ENCODE data around the gene SHPK. TPM values are rescaled to one million over a fixed set of nuclear protein-coding genes. Genes with fewer than 3 reads are reported as not detected.
A peak's percentile ranks its signal among the peaks of the same experiment; 100 is the strongest.

SHPK gene
- polyA plus RNA-seq, 3 donors from 2014 or later = 2.6 to 8.1 (median 6.4) TPM

- Mint-ChIP-seq H3K36me3 (peaks cover 1 to 13% (median 8%) of the 10 kb centered on the region in 3 donors), H3K27ac (no peak overlapping the region), H3K27me3 (ENCODE audit: low read depth in 3 of 3) (peaks cover 0 to 3% (median 2%) of the 10 kb centered on the region in 3 donors), H3K4me3 (no peak overlapping the region), H3K9me3 (no peaks in the 10 kb centered on the region), H3K4me1 (peaks cover 10 to 14% of the 10 kb centered on the region in 2 donors)
- DNase-seq = no peak
Observed at GRCh38 chr17:3632287-3632686, 3.8 kb downstream of the SHPK start.

- Mint-ChIP-seq H3K4me1 (peaks cover 6 to 10% of the 10 kb centered on the region in 2 donors), H3K36me3 (peaks cover 11 to 22% (median 13%) of the 10 kb centered on the region in 3 donors), H3K9me3 (no peaks in the 10 kb centered on the region), H3K4me3 (no peak overlapping the region), H3K27ac (no peak overlapping the region), H3K27me3 (ENCODE audit: low read depth in 3 of 3) (peaks cover 0 to 1% (median 0%) of the 10 kb centered on the region in 3 donors)
- no peak for DNase-seq
Observed at GRCh38 chr17:3630781-3631180, 5.3 kb downstream of the SHPK start.

GRCh38 chr17:3627769-3628167 is 8.3 kb downstream of the SHPK start:
- Mint-ChIP-seq H3K4me3 (no peak overlapping the region), H3K9me3 (no peaks in the 10 kb centered on the region), H3K4me1 (no peaks in the 10 kb centered on the region), H3K27me3 (ENCODE audit: low read depth in 3 of 3) (peaks cover 0 to 3% (median 0%) of the 10 kb centered on the region in 3 donors), H3K27ac (no peak overlapping the region), H3K36me3 (peaks cover 15 to 31% (median 21%) of the 10 kb centered on the region in 3 donors)
- no peak for DNase-seq

GRCh38 chr17:3626831-3627768 is 8.9 kb downstream of the SHPK start:
- Mint-ChIP-seq H3K36me3 (peaks cover 15 to 31% (median 21%) of the 10 kb centered on the region in 3 donors), H3K27me3 (ENCODE audit: low read depth in 3 of 3) (peaks cover 0 to 3% (median 0%) of the 10 kb centered on the region in 3 donors), H3K4me1 (no peaks in the 10 kb centered on the region), H3K9me3 (no peaks in the 10 kb centered on the region), H3K27ac (peak overlapping the region in 1 of 6 donors; percentile 42), H3K4me3 (no peak overlapping the region)
- DNase-seq = no peak

GRCh38 chr17:3622977-3623594 is 13.0 kb downstream of the SHPK start:
- no peak overlapping the region for H3K4me3 Mint-ChIP-seq
- H3K36me3 Mint-ChIP-seq = peaks cover 16 to 37% (median 24%) of the 10 kb centered on the region in 3 donors
- H3K27me3 Mint-ChIP-seq (ENCODE audit: low read depth in 3 of 3) = peaks cover 0 to 3% (median 0%) of the 10 kb centered on the region in 3 donors
- DNase-seq = no peak
- H3K9me3 Mint-ChIP-seq = no peaks in the 10 kb centered on the region
- no peaks in the 10 kb centered on the region for H3K4me1 Mint-ChIP-seq
- H3K27ac Mint-ChIP-seq = no peak overlapping the region

- peaks cover 18 to 42% (median 26%) of the 10 kb centered on the region in 3 donors for H3K36me3 Mint-ChIP-seq
- no peaks in the 10 kb centered on the region for H3K4me1 Mint-ChIP-seq
- peaks cover 0 to 2% (median 0%) of the 10 kb centered on the region in 3 donors for H3K27me3 Mint-ChIP-seq (ENCODE audit: low read depth in 3 of 3)
- no peaks in the 10 kb centered on the region for H3K9me3 Mint-ChIP-seq
- no peak overlapping the region for H3K4me3 Mint-ChIP-seq
- no peak overlapping the region for H3K27ac Mint-ChIP-seq
- no peak for DNase-seq
Observed at GRCh38 chr17:3621146-3621720, 14.8 kb downstream of the SHPK start.

- no peaks in the 10 kb centered on the region for H3K4me1 Mint-ChIP-seq
- H3K27me3 Mint-ChIP-seq (ENCODE audit: low read depth in 3 of 3) = peaks cover 0 to 2% (median 0%) of the 10 kb centered on the region in 3 donors
- H3K9me3 Mint-ChIP-seq = no peaks in the 10 kb centered on the region
- no peak overlapping the region for H3K27ac Mint-ChIP-seq
- H3K36me3 Mint-ChIP-seq = peaks cover 12 to 44% (median 28%) of the 10 kb centered on the region in 3 donors
- no peak for DNase-seq
- no peak overlapping the region for H3K4me3 Mint-ChIP-seq
Observed at GRCh38 chr17:3615160-3615870, 20.7 kb downstream of the SHPK start.

- Mint-ChIP-seq H3K4me1 (no peaks in the 10 kb centered on the region), H3K4me3 (no peak overlapping the region), H3K36me3 (peaks cover 16 to 41% (median 29%) of the 10 kb centered on the region in 3 donors), H3K9me3 (no peaks in the 10 kb centered on the region), H3K27me3 (ENCODE audit: low read depth in 3 of 3) (peaks cover 0 to 2% (median 0%) of the 10 kb centered on the region in 3 donors), H3K27ac (no peak overlapping the region)
- DNase-seq = no peak
Observed at GRCh38 chr17:3613124-3613523, 22.9 kb downstream of the SHPK start.

GRCh38 chr17:3610523-3610922 is 25.5 kb downstream of the SHPK start:
- no peak overlapping the region for H3K27ac Mint-ChIP-seq
- H3K9me3 Mint-ChIP-seq = no peaks in the 10 kb centered on the region
- no peak for DNase-seq
- H3K36me3 Mint-ChIP-seq = peaks cover 5 to 24% (median 20%) of the 10 kb centered on the region in 3 donors
- no peaks in the 10 kb centered on the region for H3K4me1 Mint-ChIP-seq
- peaks cover 0 to 2% (median 0%) of the 10 kb centered on the region in 3 donors for H3K27me3 Mint-ChIP-seq (ENCODE audit: low read depth in 3 of 3)
- H3K4me3 Mint-ChIP-seq = no peak overlapping the region

- no peaks in the 10 kb centered on the region for H3K4me1 Mint-ChIP-seq
- DNase-seq = no peak
- peaks cover 5 to 18% (median 17%) of the 10 kb centered on the region in 3 donors for H3K36me3 Mint-ChIP-seq
- no peak overlapping the region for H3K27ac Mint-ChIP-seq
- H3K4me3 Mint-ChIP-seq = no peak overlapping the region
- peaks cover 0 to under 1% (median 0%) of the 10 kb centered on the region in 3 donors for H3K27me3 Mint-ChIP-seq (ENCODE audit: low read depth in 3 of 3)
- H3K9me3 Mint-ChIP-seq = no peaks in the 10 kb centered on the region
Observed at GRCh38 chr17:3609689-3610088, 26.4 kb downstream of the SHPK start.

GRCh38 chr17:3603870-3604259 is 32.2 kb downstream of the SHPK start:
- DNase-seq = no peak
- Mint-ChIP-seq H3K4me1 (no peaks in the 10 kb centered on the region), H3K36me3 (peaks cover 0 to 9% (median 6%) of the 10 kb centered on the region in 3 donors), H3K27me3 (ENCODE audit: low read depth in 3 of 3) (peaks cover 0 to 1% (median 0%) of the 10 kb centered on the region in 3 donors), H3K27ac (no peak overlapping the region), H3K4me3 (no peak overlapping the region), H3K9me3 (no peaks in the 10 kb centered on the region)

- Mint-ChIP-seq H3K4me1 (no peaks in the 10 kb centered on the region), H3K36me3 (peaks cover 0 to 7% (median 2%) of the 10 kb centered on the region in 3 donors), H3K4me3 (no peak overlapping the region), H3K27ac (no peak overlapping the region), H3K9me3 (no peaks in the 10 kb centered on the region), H3K27me3 (ENCODE audit: low read depth in 3 of 3) (peaks cover 0 to 1% (median 0%) of the 10 kb centered on the region in 3 donors)
- no peak for DNase-seq
Observed at GRCh38 chr17:3603119-3603869, 32.8 kb downstream of the SHPK start.

GRCh38 chr17:3602499-3602898 is 33.6 kb downstream of the SHPK start:
- Mint-ChIP-seq H3K27me3 (ENCODE audit: low read depth in 3 of 3) (peaks cover 0 to 1% (median 0%) of the 10 kb centered on the region in 3 donors), H3K9me3 (no peaks in the 10 kb centered on the region), H3K27ac (no peak overlapping the region), H3K4me1 (no peaks in the 10 kb centered on the region), H3K4me3 (no peak overlapping the region), H3K36me3 (peaks cover 0 to 4% (median 0%) of the 10 kb centered on the region in 3 donors)
- DNase-seq = peak in 2 of 3 donors; percentile 7 to 15

All from immature natural killer cell (primary cell).